ENCODE data around the gene ZBTB16.
A peak's percentile ranks its signal among the peaks of the same experiment; 100 is the strongest.

The ZBTB16 gene

GRCh38 chr11:114277637-114278341 lies 218.3 kb downstream of the ZBTB16 start:
- DNase-seq (ENCODE audit: insufficient read length, low spot score) (no peak), FAIRE-seq (no peak)
- TF ChIP-seq, protein P1, sequence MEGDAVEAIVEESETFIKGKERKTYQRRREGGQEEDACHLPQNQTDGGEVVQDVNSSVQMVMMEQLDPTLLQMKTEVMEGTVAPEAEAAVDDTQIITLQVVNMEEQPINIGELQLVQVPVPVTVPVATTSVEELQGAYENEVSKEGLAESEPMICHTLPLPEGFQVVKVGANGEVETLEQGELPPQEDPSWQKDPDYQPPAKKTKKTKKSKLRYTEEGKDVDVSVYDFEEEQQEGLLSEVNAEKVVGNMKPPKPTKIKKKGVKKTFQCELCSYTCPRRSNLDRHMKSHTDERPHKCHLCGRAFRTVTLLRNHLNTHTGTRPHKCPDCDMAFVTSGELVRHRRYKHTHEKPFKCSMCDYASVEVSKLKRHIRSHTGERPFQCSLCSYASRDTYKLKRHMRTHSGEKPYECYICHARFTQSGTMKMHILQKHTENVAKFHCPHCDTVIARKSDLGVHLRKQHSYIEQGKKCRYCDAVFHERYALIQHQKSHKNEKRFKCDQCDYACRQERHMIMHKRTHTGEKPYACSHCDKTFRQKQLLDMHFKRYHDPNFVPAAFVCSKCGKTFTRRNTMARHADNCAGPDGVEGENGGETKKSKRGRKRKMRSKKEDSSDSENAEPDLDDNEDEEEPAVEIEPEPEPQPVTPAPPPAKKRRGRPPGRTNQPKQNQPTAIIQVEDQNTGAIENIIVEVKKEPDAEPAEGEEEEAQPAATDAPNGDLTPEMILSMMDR (IDR thresholded peaks at IDR 0.05; ENCODE audit: insufficient read depth, missing control alignments) = no peak

- TF ChIP-seq, protein P1 (IDR thresholded peaks at IDR 0.05; ENCODE audit: insufficient read depth, missing control alignments) = no peak
- DNase-seq (ENCODE audit: insufficient read length, low spot score) = no peak
- no peak for FAIRE-seq
Observed at GRCh38 chr11:114278342-114279065, 219.0 kb downstream of the ZBTB16 start.

DNA sequence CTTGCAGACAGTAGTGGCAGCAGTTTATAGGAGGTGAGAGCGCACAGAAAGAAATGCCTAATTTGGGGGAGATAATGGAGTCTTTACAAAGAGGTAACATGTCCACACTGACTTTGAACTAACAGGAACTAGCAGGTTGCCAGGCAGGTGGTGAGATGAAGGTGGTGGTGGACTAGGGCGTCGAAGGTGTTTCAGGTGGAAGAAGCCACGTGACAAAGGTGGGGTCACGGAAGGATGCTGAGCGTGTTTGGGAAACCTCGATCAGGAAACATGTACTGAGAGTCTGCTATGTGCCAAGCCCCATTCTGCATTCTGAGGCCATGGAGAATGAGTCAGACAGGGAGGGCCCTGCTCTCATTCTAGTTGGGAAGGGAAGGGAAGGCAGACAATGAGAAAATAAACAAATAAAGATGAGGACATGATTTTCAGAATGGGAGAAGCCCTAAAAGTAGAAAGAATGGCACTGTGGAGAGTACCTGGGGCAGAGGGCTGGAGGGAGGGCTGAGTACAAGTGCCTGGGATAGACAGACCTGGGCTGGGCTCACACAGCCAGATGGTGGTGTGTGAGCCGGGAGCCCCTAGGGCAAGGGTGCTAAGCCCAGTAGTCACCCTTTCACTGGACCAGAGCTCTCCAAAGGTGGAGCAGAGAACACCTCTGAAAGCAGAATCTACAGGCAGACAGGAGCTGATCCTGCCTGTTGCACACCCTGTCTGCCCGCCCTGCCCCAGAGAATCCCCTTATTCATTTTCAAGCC lies 220.5 kb downstream of the ZBTB16 start:
- DNase-seq (ENCODE audit: insufficient read length, low spot score) (no peak), FAIRE-seq (no peak)

DNA sequence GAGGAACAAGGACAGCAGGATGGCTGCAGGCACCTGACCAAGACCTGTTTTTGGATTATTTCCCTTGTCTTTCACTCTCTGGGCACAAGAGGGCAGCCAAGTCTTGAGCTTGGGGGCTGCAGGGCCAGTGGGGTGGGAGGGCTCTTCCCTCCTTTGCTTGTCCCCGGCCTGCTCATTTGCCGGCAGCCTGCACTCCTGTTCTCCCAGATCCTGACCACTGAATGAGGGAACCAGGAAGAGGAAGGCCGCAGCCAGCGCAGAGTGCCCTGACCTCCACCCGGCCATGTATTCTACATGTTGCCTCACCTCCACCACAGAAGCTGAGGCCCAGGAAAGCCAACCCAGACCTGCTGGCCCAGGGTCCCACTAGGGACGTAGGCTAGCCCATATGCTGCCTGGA lies 221.2 kb downstream of the ZBTB16 start:
- DNase-seq (ENCODE audit: insufficient read length, low spot score) = no peak
- TF ChIP-seq, protein P1 (IDR thresholded peaks at IDR 0.05; ENCODE audit: insufficient read depth, missing control alignments) = peak; percentile 68
- FAIRE-seq = no peak

More for the DNA sequence above, 220.5 kb downstream of the ZBTB16 start:
- TF ChIP-seq, protein P1 (IDR thresholded peaks at IDR 0.05; ENCODE audit: insufficient read depth, missing control alignments) = no peak

- TF ChIP-seq, protein P1 (IDR thresholded peaks at IDR 0.05; ENCODE audit: insufficient read depth, missing control alignments) = no peak
- DNase-seq (ENCODE audit: insufficient read length, low spot score) (no peak), FAIRE-seq (no peak)
Observed at GRCh38 chr11:114281388-114281956, 222.0 kb downstream of the ZBTB16 start.

- no peak for DNase-seq (ENCODE audit: insufficient read length, low spot score)
- FAIRE-seq = no peak
- TF ChIP-seq, protein P1 (IDR thresholded peaks at IDR 0.05; ENCODE audit: insufficient read depth, missing control alignments) = no peak
Observed at GRCh38 chr11:114282488-114282887, 223.0 kb downstream of the ZBTB16 start.

Measured in D721Med (cell line).